ENCODE measurements around the gene CBLN2.

CBLN2 gene

GRCh38 chr18:72544092-72544886, at the start of gene CBLN2:
TSS of gene CBLN2 (minus strand) at chr18:72544342. CDS start at chr18:72542160, 2,182 bp downstream.
- peak in 1 of 2 experiments; percentile 72 for DNase-seq

GRCh38 chr18:72588360-72588759, 44.2 kb upstream of the CBLN2 start:
- DNase-seq: no peak

GRCh38 chr18:72584787-72585186, 40.6 kb upstream of the CBLN2 start:
- DNase-seq: no peak

GRCh38 chr18:72581976-72582375, 37.8 kb upstream of the CBLN2 start:
- no peak for DNase-seq

- DNase-seq: no peak
These were observed 28.8 kb upstream of the CBLN2 start for GRCh38 chr18:72572896-72573295.

- DNase-seq: no peak
These were observed 22.1 kb upstream of the CBLN2 start for GRCh38 chr18:72566290-72566689.

GRCh38 chr18:72555968-72556367, 11.8 kb upstream of the CBLN2 start:
- no peak for DNase-seq

- DNase-seq: no peak
These were observed 11.0 kb upstream of the CBLN2 start for GRCh38 chr18:72555101-72555500.

- no peak for DNase-seq
These were observed 636 bp downstream of the CBLN2 start for GRCh38 chr18:72543357-72544055.

- DNase-seq: no peak
These were observed 1.2 kb downstream of the CBLN2 start for GRCh38 chr18:72542984-72543356.

GRCh38 chr18:72542342-72542741, 1.8 kb downstream of the CBLN2 start:
- DNase-seq: no peak

GRCh38 chr18:72541871-72542332, 2.2 kb downstream of the CBLN2 start:
- DNase-seq: no peak

- DNase-seq: no peak
These were observed 4.2 kb downstream of the CBLN2 start for GRCh38 chr18:72539901-72540300.

GRCh38 chr18:72530622-72531021, 13.5 kb downstream of the CBLN2 start:
- DNase-seq: no peak

- no peak for DNase-seq
These were observed 39.3 kb downstream of the CBLN2 start for GRCh38 chr18:72504866-72505265.

GRCh38 chr18:72502671-72503431, 41.3 kb downstream of the CBLN2 start:
- no peak for DNase-seq

GRCh38 chr18:72492497-72492896, 51.6 kb downstream of the CBLN2 start:
- DNase-seq: no peak

Data from NCI-H526 (cell line).